Spinal cord (tissue), 10 donors: Measurements from ENCODE around the gene KLHDC9. TPM values are rescaled to one million over a fixed set of nuclear protein-coding genes. Genes with fewer than 3 reads are reported as not detected.
"Not testable (repeated sequence)": the region's sequence is repeated elsewhere in the genome, so short reads cannot be mapped to it uniquely, and the experiment has no call there.

Source experiments
- DNase-seq, 6 donors: peaks; one replicate each; pipeline versions ENCODE4 v3.0.0 to v3.0.0-alpha.2; 2013 to 2015; ENCODE audit warnings: low spot score in 6 of 6, low read depth in 4 of 6
- H3K27ac ChIP-seq: one replicate; pipeline ENCODE4 v1.5.1; 2013; ENCODE audit warnings: low read depth, low read length, control low read depth
- H3K27me3 ChIP-seq: one replicate; pipeline ENCODE4 v1.6.1; 2013; ENCODE audit warnings: low read length; ENCODE audit not compliant: control insufficient read depth, insufficient read depth
- H3K36me3 ChIP-seq: one replicate; pipeline ENCODE4 v1.6.1; 2013; ENCODE audit warnings: low read length; ENCODE audit not compliant: control insufficient read depth, insufficient read depth
- H3K4me1 ChIP-seq: one replicate; pipeline ENCODE4 v1.6.1; 2013; ENCODE audit warnings: low read length; ENCODE audit not compliant: control insufficient read depth, insufficient read depth
- H3K4me3 ChIP-seq: one replicate; pipeline ENCODE4 v1.5.1; 2013; ENCODE audit warnings: low read depth, low read length, control low read depth
- H3K9me3 ChIP-seq: one replicate; pipeline ENCODE4 v1.6.1; 2013; ENCODE audit warnings: low read length; ENCODE audit not compliant: control insufficient read depth, insufficient read depth
- WGBS: methylation state at CpG from one replicate; pipeline ENCODE4 v1.1.5; 2013; ENCODE audit warnings: missing lambda C conversion rate; ENCODE audit not compliant: insufficient coverage; 5-methylcytosine and 5-hydroxymethylcytosine counted together
- long read RNA-seq, 4 donors: transcript quantifications; one replicate each; lab custom pipeline, GENCODE V29; 2026
- polyA plus RNA-seq, 2 donors: library from polyadenylated mRNA; unstranded; fragments of 120-200 nt; gene quantifications; one replicate each; pipeline ENCODE4 v1.2.1, GENCODE V29; 2013; ENCODE audit not compliant: insufficient read length in 2 of 2
- total RNA-seq, 2 donors: library from RNA; depleted of rRNA in 1 of 2; stranded (reverse); fragments of 120-200 nt in 1 of 2; fragments of >200 nt in 1 of 2; gene quantifications; one replicate each; pipeline versions ENCODE4 v1.2.3 to v1.2.4, GENCODE V29; 2013 to 2014
- donor health status: healthy.

Gene KLHDC9
- total RNA-seq (10 to 100 TPM; 10.0 to 21.8 TPM), polyA plus RNA-seq (10 to 100 TPM; 26.6 to 27.7 TPM)
- long read RNA-seq, donor 1, partial matches to known transcripts = 0 of 7 reads
- long read RNA-seq, donor 1, other reads (novel, unspliced or antisense) = 0 of 7 reads
- long read RNA-seq, donor 2, partial matches to known transcripts = 75 of 143 reads
- long read RNA-seq, donor 2, other reads (novel, unspliced or antisense) = 63 of 143 reads
- long read RNA-seq, donor 3, partial matches to known transcripts = 0 of 3 reads
- long read RNA-seq, donor 3, other reads (novel, unspliced or antisense) = 0 of 3 reads
- long read RNA-seq, donor 4, partial matches to known transcripts = 0 of 1 reads
- long read RNA-seq, donor 4, other reads (novel, unspliced or antisense) = 0 of 1 reads

DNA sequence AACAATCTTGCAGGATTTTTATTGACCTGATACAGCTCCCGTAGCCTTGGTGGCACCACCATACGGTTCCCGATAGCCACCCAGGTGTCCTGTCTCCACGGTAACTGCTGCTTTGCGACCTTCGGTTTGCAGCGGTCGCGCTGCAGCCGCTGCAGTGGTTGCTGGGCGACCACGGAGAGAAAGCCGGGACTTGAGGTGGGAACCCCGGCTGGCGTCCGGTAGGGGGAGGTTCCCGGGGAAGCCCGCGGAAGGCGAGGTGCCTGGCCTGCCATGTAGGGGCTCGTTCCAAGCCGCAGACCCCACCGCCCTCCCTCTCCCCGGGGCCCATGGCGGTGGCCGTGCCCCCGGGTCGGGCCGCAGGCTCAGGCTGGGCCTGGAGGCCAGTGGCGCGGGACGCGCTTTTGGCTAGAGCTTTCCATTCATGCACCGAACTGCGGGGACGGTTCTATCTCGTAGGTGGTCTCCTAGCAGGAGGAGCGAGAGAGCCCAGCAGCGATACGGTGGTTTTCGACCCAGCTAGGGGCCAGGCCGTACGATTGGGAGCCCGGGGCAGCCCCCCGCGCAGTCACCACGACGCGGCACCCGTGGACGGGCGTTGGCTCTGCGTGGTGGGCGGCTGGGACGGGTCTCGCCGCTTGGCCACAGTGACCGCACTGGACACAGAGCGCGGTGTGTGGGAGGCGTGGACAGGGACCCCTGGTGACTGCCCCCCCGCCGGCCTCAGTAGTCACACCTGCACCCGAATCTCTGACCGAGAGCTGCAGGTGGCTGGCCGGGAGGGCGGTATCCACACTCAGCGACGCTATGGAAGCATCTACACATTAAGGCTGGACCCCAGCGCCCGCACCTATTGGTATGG, at the start of gene KLHDC9:
Gene KLHDC9, plus strand, starts transcription at position 152 of the 859 bp plus-strand sequence. Its CDS starts 175 bp downstream, at position 327.
- H3K9me3 ChIP-seq = no peaks in the 10 kb centered on the region
- WGBS = 1% methylated on average over 71 of the region's 71 CpGs
- H3K36me3 ChIP-seq = peaks cover 17% of the 10 kb centered on the region
- H3K27me3 ChIP-seq = peaks cover 1% of the 10 kb centered on the region
- H3K4me1 ChIP-seq = peaks cover 17% of the 10 kb centered on the region
- peak in 5 of 6 donors; percentile 71 to 98 (median 87) for DNase-seq
- peak within 1 kb of the TSS; percentile 69 for H3K27ac ChIP-seq
- peak within 1 kb of the TSS; percentile 50 for H3K4me3 ChIP-seq

DNA sequence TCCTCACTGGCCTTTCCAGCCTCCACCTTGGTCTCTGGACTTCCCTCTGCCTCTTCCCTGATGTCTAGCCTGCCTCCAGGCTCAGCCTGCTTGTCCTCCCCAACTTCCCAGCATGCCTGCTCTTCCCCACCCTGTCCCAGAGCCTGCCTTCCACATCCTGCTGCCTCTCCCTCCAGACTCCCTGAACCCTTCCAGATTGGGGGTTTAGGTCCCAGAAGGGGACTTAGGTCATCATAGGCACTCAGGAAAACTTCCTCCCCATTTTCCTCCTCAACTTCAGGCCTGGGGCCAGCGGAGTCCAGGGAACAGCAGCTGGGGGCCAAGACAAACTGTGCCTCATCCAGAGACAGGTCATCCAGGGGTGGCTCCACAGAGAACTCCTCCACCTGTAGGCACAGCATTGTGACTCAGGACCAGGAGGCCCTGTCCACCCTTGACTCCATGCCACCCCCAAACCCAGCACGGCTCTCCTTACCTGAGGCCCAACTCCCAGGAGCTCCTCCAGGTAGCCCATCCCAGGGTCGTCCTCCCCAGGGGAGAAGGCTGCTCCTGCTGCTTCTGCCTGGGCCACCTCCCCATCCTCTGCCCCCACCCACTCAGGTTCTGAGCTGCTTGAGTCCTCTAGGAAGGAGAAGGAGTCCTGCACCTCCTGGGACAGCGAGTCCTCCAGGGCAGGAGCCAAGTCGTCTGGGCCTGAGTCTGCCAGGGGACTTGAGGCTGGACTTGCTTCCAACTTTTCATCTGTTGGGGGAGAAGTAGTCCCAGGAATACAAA, 49.0 kb upstream of the KLHDC9 start:
- Histone ChIP-seq H3K27me3 (no peaks in the 10 kb centered on the region), H3K36me3 (peaks cover 3% of the 10 kb centered on the region), H3K9me3 (peaks cover 2% of the 10 kb centered on the region), H3K4me1 (peaks cover under 1% of the 10 kb centered on the region), H3K4me3 (no peak overlapping the region), H3K27ac (no peak overlapping the region)
- DNase-seq = no peak
- WGBS = 87% methylated on average over 5 of the region's 5 CpGs

DNA sequence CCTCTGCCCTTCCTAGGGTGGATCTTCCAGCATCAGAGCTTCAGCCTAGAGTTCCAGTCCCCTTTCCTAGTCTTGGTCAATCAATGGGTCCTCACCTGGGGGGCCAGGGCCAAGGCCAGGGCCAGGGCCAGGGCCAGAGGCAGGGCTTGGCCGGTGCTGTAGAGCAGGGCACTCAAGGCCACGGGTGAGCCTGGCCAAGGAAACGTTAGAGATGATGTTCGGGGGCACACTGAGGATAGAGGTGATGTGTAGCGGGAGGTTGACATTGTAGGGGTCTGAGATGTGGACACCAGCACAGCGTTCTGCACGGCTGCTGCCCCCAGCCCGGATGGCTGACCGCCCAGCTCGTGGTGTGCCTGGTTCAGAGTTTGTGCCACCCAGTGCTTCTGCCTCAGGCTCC, 46.9 kb upstream of the KLHDC9 start:
- Histone ChIP-seq H3K36me3 (peaks cover 3% of the 10 kb centered on the region), H3K9me3 (peaks cover 2% of the 10 kb centered on the region), H3K27ac (no peak overlapping the region), H3K27me3 (peaks cover 6% of the 10 kb centered on the region), H3K4me1 (no peaks in the 10 kb centered on the region), H3K4me3 (no peak overlapping the region)
- WGBS = 94% methylated on average over 8 of the region's 10 CpGs
- no peak for DNase-seq

- Histone ChIP-seq H3K36me3 (peaks cover 3% of the 10 kb centered on the region), H3K4me3 (no peak overlapping the region), H3K9me3 (no peaks in the 10 kb centered on the region), H3K4me1 (no peaks in the 10 kb centered on the region), H3K27me3 (peaks cover 6% of the 10 kb centered on the region), H3K27ac (no peak overlapping the region)
- DNase-seq = no peak
- WGBS = 60% methylated on average over 1 of the region's 3 CpGs
Measured at GRCh38 chr1:161052899-161053298, 45.3 kb upstream of the KLHDC9 start.

GRCh38 chr1:161054232-161054631, 43.9 kb upstream of the KLHDC9 start:
- H3K4me1 ChIP-seq = no peaks in the 10 kb centered on the region
- peaks cover 6% of the 10 kb centered on the region for H3K27me3 ChIP-seq
- no peak overlapping the region for H3K27ac ChIP-seq
- H3K4me3 ChIP-seq = no peak overlapping the region
- WGBS = 100% methylated on average over 3 of the region's 4 CpGs
- no peaks in the 10 kb centered on the region for H3K36me3 ChIP-seq
- no peaks in the 10 kb centered on the region for H3K9me3 ChIP-seq
- no peak for DNase-seq

DNA sequence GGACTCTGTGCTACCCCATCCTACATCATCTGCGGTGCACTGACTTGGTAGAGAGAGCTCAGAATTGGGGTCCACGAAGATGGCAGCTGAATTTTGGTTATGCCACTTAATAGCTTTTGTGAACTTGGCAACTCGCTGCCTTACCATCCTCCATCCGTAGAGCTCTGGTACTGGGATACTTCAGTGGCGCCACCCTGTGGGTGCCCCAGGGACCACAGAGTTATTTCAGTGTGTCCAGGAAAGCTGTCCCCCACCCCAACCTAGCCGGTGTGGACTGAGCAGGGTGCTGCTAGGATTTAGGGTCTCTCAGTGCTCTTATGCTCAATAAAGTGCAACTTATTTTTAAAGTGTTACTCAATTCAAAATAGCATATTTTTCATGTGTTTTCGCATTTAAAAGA, 43.4 kb upstream of the KLHDC9 start:
- 93% methylated on average over 5 of the region's 7 CpGs for WGBS

DNA sequence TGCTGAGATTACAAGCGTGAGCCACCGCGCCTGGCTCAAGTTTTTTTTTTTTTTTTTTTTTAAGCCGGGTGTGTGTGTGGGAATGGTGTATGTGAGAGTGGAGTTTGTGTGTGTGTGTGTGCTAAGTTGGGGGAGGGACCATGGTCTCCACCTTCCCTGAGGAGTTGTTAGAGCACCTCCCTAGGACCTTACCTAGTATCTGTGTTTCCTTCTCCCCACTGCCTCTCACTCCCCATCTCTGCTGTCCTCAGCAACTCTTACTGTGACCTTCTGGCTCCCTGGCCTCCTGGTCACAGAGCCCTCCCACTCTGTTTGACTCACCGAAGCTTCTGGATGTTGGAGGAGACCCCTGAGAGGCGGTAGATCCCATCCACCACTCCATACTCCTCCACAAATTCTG, 38.9 kb upstream of the KLHDC9 start:
- no peak for DNase-seq
- Histone ChIP-seq H3K27me3 (peaks cover 4% of the 10 kb centered on the region), H3K27ac (no peak overlapping the region), H3K4me1 (no peaks in the 10 kb centered on the region), H3K36me3 (no peaks in the 10 kb centered on the region), H3K4me3 (no peak overlapping the region), H3K9me3 (no peaks in the 10 kb centered on the region)
- no CpG with 5 or more reads among the region's 6 CpGs for WGBS

More for the DNA sequence above, 43.4 kb upstream of the KLHDC9 start:
- Histone ChIP-seq H3K27ac (no peak overlapping the region), H3K9me3 (no peaks in the 10 kb centered on the region), H3K36me3 (no peaks in the 10 kb centered on the region), H3K4me1 (no peaks in the 10 kb centered on the region), H3K4me3 (no peak overlapping the region), H3K27me3 (peaks cover 6% of the 10 kb centered on the region)
- DNase-seq = no peak

DNA sequence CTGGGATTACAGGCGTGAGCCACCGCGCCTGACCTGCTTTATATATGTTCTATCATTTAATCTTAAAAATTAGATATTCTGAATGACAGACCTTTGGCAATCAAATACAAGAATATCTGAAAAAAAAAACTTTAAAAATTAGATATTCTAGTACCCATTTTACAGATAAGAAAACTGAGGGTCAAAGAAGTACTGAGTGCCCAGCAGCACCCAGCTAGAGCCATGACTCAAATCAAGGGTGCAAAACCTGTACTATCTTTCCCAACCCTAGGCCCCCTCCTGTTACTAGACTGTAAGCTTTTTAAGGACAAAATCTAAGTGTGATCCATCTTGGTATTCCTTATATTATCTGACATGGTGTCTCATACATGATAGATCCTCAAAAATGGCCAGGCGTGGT, 36.7 kb upstream of the KLHDC9 start:
- DNase-seq = no peak
- H3K36me3 ChIP-seq = no peaks in the 10 kb centered on the region
- WGBS = no CpG with 5 or more reads among the region's 4 CpGs

GRCh38 chr1:161063936-161064335, 34.2 kb upstream of the KLHDC9 start:
- not testable (repeated sequence) for H3K4me3 ChIP-seq, H3K9me3 ChIP-seq, H3K36me3 ChIP-seq, DNase-seq, H3K4me1 ChIP-seq, H3K27me3 ChIP-seq, H3K27ac ChIP-seq
- WGBS = 36% methylated on average over 1 of the region's 6 CpGs

More for the DNA sequence above, 36.7 kb upstream of the KLHDC9 start:
- H3K9me3 ChIP-seq = no peaks in the 10 kb centered on the region
- H3K27me3 ChIP-seq = no peaks in the 10 kb centered on the region
- no peak overlapping the region for H3K4me3 ChIP-seq
- H3K4me1 ChIP-seq = no peaks in the 10 kb centered on the region
- H3K27ac ChIP-seq = no peak overlapping the region
